ENCODE measurements around the gene COG5. TPM values are rescaled to one million over a fixed set of nuclear protein-coding genes. Genes with fewer than 3 reads are reported as not detected.

The COG5 gene
- total and polyA plus RNA-seq, 10 of the 15 experiments (the other 5 are each of a cell fraction or from before 2014, with no cell fraction given) = 5.5 to 27.9 (median 15.6) TPM

DNA sequence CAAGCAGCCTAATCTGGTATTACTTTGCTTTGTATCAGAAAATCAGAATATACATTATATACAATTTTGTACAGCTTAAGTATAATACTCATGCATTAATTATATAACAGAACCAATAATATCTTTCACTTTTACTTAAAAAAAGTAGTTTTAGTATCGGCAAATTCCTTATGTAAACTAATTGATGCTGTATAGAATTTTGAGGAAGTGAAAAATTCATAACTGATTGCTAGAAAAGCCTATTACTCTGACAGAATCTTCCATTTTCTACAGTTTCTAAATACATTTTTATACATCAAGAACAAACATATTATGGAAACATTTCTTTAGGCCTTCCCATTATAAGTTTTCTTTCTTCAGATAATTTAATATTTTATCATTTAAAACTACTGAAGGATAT, 217.8 kb downstream of the COG5 start (continued):
- TF ChIP-seq, protein P1, sequence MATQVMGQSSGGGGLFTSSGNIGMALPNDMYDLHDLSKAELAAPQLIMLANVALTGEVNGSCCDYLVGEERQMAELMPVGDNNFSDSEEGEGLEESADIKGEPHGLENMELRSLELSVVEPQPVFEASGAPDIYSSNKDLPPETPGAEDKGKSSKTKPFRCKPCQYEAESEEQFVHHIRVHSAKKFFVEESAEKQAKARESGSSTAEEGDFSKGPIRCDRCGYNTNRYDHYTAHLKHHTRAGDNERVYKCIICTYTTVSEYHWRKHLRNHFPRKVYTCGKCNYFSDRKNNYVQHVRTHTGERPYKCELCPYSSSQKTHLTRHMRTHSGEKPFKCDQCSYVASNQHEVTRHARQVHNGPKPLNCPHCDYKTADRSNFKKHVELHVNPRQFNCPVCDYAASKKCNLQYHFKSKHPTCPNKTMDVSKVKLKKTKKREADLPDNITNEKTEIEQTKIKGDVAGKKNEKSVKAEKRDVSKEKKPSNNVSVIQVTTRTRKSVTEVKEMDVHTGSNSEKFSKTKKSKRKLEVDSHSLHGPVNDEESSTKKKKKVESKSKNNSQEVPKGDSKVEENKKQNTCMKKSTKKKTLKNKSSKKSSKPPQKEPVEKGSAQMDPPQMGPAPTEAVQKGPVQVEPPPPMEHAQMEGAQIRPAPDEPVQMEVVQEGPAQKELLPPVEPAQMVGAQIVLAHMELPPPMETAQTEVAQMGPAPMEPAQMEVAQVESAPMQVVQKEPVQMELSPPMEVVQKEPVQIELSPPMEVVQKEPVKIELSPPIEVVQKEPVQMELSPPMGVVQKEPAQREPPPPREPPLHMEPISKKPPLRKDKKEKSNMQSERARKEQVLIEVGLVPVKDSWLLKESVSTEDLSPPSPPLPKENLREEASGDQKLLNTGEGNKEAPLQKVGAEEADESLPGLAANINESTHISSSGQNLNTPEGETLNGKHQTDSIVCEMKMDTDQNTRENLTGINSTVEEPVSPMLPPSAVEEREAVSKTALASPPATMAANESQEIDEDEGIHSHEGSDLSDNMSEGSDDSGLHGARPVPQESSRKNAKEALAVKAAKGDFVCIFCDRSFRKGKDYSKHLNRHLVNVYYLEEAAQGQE (IDR thresholded peaks at IDR 0.05; ENCODE audit: low read depth, low read length) = no peak
- TF ChIP-seq CBFB (IDR thresholded peaks at IDR 0.05; ENCODE audit: low read depth) (no peak), SUPT20H (IDR thresholded peaks at IDR 0.05; ENCODE audit: borderline replicate concordance, control insufficient read depth, low read depth, low read length) (no peak)

DNA sequence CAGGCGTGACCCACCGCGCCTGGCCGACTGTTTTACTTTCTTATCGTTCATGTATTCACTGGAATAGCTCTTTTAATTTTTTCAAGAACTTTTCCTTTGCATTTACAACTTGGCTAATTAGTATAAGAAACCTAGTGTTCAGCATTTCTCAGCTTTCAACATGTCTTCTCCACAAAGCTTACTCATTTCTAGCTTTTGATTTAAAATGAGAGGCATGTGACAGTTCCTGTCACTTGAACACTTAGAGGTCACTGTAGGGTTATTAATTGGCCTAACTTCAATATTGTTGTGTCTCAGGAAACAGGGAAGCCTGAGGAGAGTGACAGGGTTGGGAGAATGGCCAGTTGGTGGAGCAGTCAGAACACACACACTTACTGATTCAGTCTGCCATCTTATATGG, 218.9 kb downstream of the COG5 start:
- BruUV-seq (replicated peaks) = no TSS peak
- in situ Hi-C loops (cut with MboI) (no loop called here), intact Hi-C loops (cut with micrococcal nuclease; ENCODE audit: unreplicated experiment) (no loop called here)
- SMC1A ChIA-PET (ENCODE audit: uncharacterized antibody, unreplicated experiment) = interaction anchor here (1.0 to 1.6 kb wide), 3 partner anchors 11 to 71 kb away, joined by 3 to 9 read pairs (median 4); no protein-coding TSS in a partner anchor
- Histone ChIP-seq H3K9me3 (replicated peaks; ENCODE audit: control insufficient read depth, insufficient read depth, low read length) (peaks cover 1% of the 10 kb centered on the region; the same call in 2 of the 3 replicates), H4K20me1 (ENCODE audit: control insufficient read depth, insufficient read depth) (no peaks in the 10 kb centered on the region), H3K36me3 (ENCODE audit: control insufficient read depth in 2 of 2, insufficient read depth in 2 of 2, low read length in 1 of 2) (no peaks in the 10 kb centered on the region), H3K4me2 (ENCODE audit: control insufficient read depth, insufficient read depth) (no peak overlapping the region), H3K27me3 (replicated peaks in 1 of 2; ENCODE audit: control insufficient read depth in 2 of 2, insufficient read depth in 2 of 2, low read length in 1 of 2) (no peaks in the 10 kb centered on the region), H3K9ac (ENCODE audit: control insufficient read depth, insufficient read depth, low read length) (no peak overlapping the region), H3K4me3 (no peak overlapping the region), H3K27ac (ENCODE audit: control insufficient read depth, insufficient read depth) (no peak overlapping the region), H3K4me1 (ENCODE audit: control insufficient read depth, insufficient read depth, low read length) (peaks cover 3% of the 10 kb centered on the region; the same call in 1 of the 2 replicates), H3K79me2 (ENCODE audit: control insufficient read depth, insufficient read depth, low read length) (no peaks in the 10 kb centered on the region), H2AFZ (ENCODE audit: control insufficient read depth, low read depth, low read length) (no peak overlapping the region)
- POLR2A ChIA-PET = interaction anchor here (0.6 kb wide), 1 partner anchor 9 kb away, joined by 3 read pairs; no protein-coding TSS in a partner anchor
- peak; percentile 71 for ATAC-seq
- CTCF ChIA-PET = interaction anchor here (1.0 to 1.3 kb wide), 2 partner anchors 14 to 195 kb away, joined by 3 to 6 read pairs; no protein-coding TSS in a partner anchor
- RAD21 ChIA-PET (ENCODE audit: unreplicated experiment) = no interaction called here
- DNase-seq (ENCODE audit: low read depth, low spot score) = no peak
- peak; percentile 58; the same call in 1 of the 2 replicates for TF ChIP-seq MTA2 (IDR thresholded peaks at IDR 0.05; ENCODE audit: low read depth)
- peak; percentile 38; the same call in 1 of the 2 replicates for TF ChIP-seq NR2F1 (conservative IDR thresholded peaks at IDR 0.05)
- TF ChIP-seq ZNF274 (IDR thresholded peaks at IDR 0.05; ENCODE audit: insufficient read depth, insufficient read length) = no peak
- TF ChIP-seq RAD51 (IDR thresholded peaks at IDR 0.05) = peak; percentile 32; the same call in 1 of the 2 replicates
- no peak for TF ChIP-seq RFX5 (IDR thresholded peaks at IDR 0.05; ENCODE audit: low read depth, low read length)
- no peak for TF ChIP-seq NFYA (IDR thresholded peaks at IDR 0.05; ENCODE audit: borderline replicate concordance, low read depth, low read length)
- TF ChIP-seq, protein P2, sequence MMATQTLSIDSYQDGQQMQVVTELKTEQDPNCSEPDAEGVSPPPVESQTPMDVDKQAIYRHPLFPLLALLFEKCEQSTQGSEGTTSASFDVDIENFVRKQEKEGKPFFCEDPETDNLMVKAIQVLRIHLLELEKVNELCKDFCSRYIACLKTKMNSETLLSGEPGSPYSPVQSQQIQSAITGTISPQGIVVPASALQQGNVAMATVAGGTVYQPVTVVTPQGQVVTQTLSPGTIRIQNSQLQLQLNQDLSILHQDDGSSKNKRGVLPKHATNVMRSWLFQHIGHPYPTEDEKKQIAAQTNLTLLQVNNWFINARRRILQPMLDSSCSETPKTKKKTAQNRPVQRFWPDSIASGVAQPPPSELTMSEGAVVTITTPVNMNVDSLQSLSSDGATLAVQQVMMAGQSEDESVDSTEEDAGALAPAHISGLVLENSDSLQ (IDR thresholded peaks at IDR 0.05) = peak; percentile 30; the same call in 1 of the 2 replicates
- TF ChIP-seq BHLHE40 (IDR thresholded peaks at IDR 0.05; ENCODE audit: borderline replicate concordance in 1 of 2, low read depth in 2 of 2, low read length in 1 of 2) = peak in 1 of 2 experiments; percentile 44; a peak in 1 of 4 replicates
- no peak for FAIRE-seq
- 100% methylated on average over 5 of the region's 5 CpGs for WGBS (ENCODE audit: insufficient coverage, insufficient replicate concordance, low lambda C conversion rate, missing lambda C conversion rate)
